ENCODE data around the gene SH2B2.
"Not testable (repeated sequence)": the region's sequence is repeated elsewhere in the genome, so short reads cannot be mapped to it uniquely, and the experiment has no call there.

Gene SH2B2

DNA sequence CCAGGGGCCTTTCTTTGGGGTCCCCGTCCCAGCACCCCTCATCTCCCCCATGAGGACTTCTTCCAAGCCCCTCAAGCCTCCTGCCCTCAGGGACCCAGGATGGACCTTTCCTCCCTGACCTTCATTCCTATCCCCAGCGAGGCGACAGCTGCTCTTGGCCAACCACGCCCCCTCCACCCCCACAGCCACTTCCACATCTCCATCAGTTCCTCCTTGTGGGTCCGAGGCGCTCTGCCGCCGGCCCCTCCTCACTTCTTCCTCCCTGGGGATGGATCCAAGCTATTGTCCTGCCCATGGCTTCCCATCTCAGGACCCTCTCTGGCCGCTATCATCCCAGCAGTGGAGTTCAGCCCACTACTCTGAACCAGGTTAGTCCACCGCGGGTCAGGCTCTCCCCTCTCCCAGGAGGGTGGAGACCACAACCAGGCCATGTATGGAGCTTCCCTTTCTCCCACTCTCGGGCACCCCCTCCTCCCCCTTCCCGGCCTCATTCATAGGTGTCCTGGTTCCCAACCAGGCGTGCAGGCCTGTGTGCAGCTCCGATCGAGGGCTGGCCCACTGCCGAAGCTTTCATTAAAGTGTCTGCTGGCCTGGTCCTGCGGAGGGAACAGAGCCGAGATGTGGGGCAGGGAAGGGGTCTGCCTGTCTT lies 1.7 kb upstream of the SH2B2 start:
- FAIRE-seq (no peak), DNase-seq (ENCODE audit: insufficient read length, low spot score) (no peak)

- FAIRE-seq (no peak), DNase-seq (ENCODE audit: insufficient read length, low spot score) (no peak)
Observed at GRCh38 chr7:102285540-102286236, 980 bp upstream of the SH2B2 start.

- FAIRE-seq (peak; percentile 4), DNase-seq (ENCODE audit: insufficient read length, low spot score) (peak; percentile 57)
Observed at GRCh38 chr7:102287111-102287980, 678 bp downstream of the SH2B2 start.

- no peak for FAIRE-seq
- DNase-seq (ENCODE audit: insufficient read length, low spot score) = no peak
Observed at GRCh38 chr7:102287981-102288278, 1.3 kb downstream of the SH2B2 start.

- no peak for DNase-seq (ENCODE audit: insufficient read length, low spot score)
Observed at GRCh38 chr7:102288285-102288930, 1.7 kb downstream of the SH2B2 start.

DNA sequence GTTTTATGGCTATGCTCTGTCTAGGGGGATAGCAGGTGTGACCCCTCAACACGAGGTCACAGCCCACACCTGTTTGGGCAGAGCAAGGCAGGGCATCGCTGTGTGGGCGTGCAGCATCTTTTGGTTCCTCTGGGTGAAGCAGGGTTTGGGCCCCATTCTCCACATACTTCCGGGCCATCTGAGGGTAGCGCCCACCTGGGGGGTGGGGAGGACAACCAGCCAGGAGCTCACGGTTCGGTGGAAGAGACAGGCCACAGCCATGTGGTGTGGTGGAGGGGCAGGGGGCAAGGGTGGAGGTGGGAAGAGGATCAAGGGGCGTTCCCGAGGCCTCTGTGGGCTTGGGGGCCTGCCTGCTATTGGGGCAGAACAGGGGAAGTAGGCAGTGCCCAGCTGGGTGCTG lies 2.4 kb downstream of the SH2B2 start:
- no peak for FAIRE-seq
- no peak for DNase-seq (ENCODE audit: insufficient read length, low spot score)

More at GRCh38 chr7:102288285-102288930, 1.7 kb downstream of the SH2B2 start:
- no peak for FAIRE-seq

DNA sequence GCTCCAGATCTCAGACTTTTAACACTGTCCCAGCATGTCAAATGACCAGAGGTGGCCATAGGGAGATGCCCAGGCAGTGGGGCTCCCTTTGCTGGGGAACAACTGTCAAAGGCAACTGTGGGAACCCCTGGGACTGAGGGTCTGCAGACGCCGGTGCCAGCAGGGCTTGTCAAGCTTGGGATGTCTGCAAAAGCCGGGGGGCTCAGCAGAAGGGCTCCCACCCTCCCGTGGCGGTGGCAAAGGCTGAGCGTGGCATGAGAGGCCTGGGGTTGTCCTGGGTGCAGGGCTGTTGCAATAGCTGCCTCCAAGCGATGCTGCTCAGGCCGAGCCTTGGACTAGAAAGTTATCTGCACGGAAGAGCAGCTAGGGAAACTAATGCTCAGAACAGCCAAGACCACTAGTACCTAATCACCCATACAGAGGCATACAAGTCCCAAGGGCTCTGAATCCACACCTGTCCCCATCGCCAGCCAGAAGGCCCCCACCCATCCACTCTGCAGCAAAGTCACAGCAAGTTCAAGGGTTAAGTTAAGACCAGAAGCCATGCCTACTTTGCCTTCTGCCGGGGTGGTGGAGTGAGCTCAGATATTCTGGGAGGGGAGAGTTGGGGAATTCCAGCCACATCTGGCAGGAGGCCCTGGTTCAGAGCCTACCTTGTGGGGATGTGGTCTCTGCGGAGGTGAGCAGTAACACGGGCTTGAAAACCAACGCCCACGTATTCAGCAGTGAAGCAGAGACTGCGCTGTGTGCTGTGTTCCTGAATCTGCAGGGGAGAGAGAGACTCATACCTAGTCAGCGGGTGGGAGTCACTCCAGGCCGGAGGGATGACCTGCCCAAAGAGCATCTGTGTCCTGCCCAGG lies 4.6 kb downstream of the SH2B2 start:
- no peak for FAIRE-seq
- DNase-seq (ENCODE audit: insufficient read length, low spot score) = no peak

GRCh38 chr7:102291916-102292267 lies 5.2 kb downstream of the SH2B2 start:
- no peak for FAIRE-seq
- no peak for DNase-seq (ENCODE audit: insufficient read length, low spot score)

GRCh38 chr7:102292813-102293798 lies 6.4 kb downstream of the SH2B2 start:
- FAIRE-seq (no peak), DNase-seq (ENCODE audit: insufficient read length, low spot score) (no peak)

DNA sequence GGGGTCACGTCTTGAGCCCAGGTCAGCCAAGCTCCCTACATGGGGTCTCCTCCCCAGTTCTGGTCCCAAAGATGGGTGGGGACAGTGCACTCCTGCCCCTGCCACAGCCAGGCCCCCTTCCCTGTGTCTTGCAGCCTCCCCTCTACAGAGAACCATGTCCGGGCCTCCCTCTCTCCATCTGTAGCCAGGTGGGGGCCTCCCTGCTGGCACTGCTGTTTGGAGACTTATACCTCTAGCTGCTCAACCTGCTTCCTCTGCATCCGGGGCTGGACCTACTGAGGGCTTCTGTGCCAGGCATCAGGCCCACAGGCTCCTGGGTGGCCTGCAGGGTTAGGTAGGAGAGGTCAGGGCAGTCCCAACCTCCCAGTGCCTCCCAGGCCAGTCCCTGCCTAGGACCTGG lies 7.9 kb downstream of the SH2B2 start:
- no peak for FAIRE-seq
- DNase-seq (ENCODE audit: insufficient read length, low spot score) = no peak

- no peak for DNase-seq (ENCODE audit: insufficient read length, low spot score)
- no peak for FAIRE-seq
Observed at GRCh38 chr7:102295346-102296178, 8.9 kb downstream of the SH2B2 start.

- no peak for DNase-seq (ENCODE audit: insufficient read length, low spot score)
- no peak for FAIRE-seq
Observed at GRCh38 chr7:102296179-102296438, 9.4 kb downstream of the SH2B2 start.

- FAIRE-seq (no peak), DNase-seq (ENCODE audit: insufficient read length, low spot score) (no peak)
Observed at GRCh38 chr7:102296514-102296913, 9.8 kb downstream of the SH2B2 start.

DNA sequence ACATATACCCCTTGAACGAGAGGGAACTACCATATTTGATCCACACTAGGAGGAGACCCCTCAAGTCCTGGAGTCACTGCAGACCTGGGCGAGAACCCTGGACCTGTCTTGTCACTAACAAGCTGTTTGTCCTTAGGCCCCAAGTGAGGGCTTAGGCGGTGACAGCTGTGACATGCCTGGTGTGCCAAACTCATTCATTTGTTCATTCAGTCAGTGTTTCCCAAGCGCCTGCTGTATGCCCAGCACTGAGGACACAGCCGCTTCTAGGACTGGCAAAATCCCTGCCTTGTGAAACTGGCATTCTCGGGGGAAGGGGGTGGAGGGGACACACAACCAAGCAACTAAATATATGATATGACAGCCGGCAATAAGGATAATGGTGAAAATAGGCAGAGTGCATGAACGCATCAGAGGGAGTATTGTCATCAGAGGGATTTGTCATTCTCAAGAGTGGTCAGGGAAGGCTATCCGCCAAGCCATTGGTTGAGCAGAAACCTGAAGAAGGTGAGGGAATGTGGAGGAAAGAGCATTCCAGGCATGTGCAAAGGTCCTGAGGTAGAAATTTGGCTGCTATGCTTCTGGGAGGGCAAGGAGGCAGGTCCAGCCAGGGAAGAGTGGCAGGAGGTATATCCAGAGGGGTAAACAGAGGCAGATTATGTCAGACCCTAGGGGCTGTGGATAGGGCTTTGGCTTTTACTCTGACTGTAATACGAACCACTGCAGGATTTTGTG lies 11.0 kb downstream of the SH2B2 start:
- no peak for FAIRE-seq
- DNase-seq (ENCODE audit: insufficient read length, low spot score) = no peak

DNA sequence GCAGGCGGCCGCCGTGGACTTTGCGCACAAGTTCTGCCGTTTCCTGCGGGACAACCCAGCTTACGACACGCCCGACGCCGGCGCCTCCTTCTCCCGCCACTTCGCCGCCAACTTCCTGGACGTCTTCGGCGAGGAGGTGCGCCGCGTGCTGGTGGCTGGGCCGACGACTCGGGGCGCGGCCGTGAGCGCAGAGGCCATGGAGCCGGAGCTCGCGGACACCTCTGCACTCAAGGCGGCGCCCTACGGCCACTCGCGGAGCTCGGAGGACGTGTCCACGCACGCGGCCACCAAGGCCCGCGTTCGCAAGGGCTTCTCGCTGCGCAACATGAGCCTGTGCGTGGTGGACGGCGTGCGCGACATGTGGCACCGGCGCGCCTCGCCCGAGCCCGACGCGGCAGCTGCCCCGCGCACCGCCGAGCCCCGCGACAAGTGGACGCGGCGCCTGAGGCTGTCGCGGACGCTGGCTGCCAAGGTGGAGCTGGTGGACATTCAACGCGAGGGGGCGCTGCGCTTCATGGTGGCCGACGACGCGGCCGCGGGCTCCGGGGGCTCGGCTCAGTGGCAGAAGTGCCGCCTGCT lies 14.1 kb downstream of the SH2B2 start:
- FAIRE-seq = no peak
- no peak for DNase-seq (ENCODE audit: insufficient read length, low spot score)

DNA sequence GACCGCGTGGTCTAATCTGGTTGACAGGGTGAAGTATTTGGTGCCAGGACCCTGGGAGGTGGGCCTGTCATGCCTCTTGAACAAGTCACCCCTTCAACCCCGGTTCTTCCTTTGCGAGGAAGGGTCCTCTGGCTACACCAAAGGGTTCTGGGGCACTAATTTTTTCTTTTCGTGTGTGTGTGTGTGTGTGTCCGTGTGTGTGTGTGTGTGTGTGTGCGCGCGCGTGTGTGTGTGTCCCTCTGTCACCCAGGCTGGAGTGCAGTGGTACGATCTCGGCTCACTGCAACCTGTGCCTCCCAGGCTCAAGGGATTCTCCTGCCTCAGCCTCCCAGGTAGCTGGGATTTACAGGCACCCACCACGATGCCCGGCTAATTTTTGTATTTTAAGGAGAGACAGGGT lies 14.7 kb downstream of the SH2B2 start:
- FAIRE-seq; DNase-seq (ENCODE audit: insufficient read length, low spot score): not testable (repeated sequence)

- no peak for FAIRE-seq
Observed at GRCh38 chr7:102302025-102302424, 15.4 kb downstream of the SH2B2 start.

More at GRCh38 chr7:102302025-102302424, 15.4 kb downstream of the SH2B2 start:
- DNase-seq (ENCODE audit: insufficient read length, low spot score) = no peak
